ENCODE results near the gene SARNP. TPM values are rescaled to one million over a fixed set of nuclear protein-coding genes. Genes with fewer than 3 reads are reported as not detected.
A peak's percentile ranks its signal among the peaks of the same experiment; 100 is the strongest.

SARNP gene
- total and polyA plus RNA-seq, 10 of the 15 experiments (the other 5 are each of a cell fraction or from before 2014, with no cell fraction given), result 77.6 to 445 (median 188) TPM

GRCh38 chr12:55830601-55831446, 13.3 kb upstream of the SARNP start (continued):
- TF ChIP-seq NR2F1 (conservative IDR thresholded peaks at IDR 0.05) (no peak), POLR2AphosphoS2 (IDR thresholded peaks at IDR 0.05; ENCODE audit: low read depth, low read length) (no peak), HDAC2 (IDR thresholded peaks at IDR 0.05) (no peak), EED (IDR thresholded peaks at IDR 0.05; ENCODE audit: low read depth) (no peak), HCFC1 (IDR thresholded peaks at IDR 0.05; ENCODE audit: low read length) (no peak), RAD51 (IDR thresholded peaks at IDR 0.05) (no peak), KAT2A (conservative IDR thresholded peaks at IDR 0.05; ENCODE audit: control insufficient read depth, low read depth, low read length) (no peak), RCOR1 (conservative IDR thresholded peaks at IDR 0.05; ENCODE audit: low read depth, low read length) (no peak), CBX5 (IDR thresholded peaks at IDR 0.05; ENCODE audit: low read depth) (no peak), NR2C2 (IDR thresholded peaks at IDR 0.05; ENCODE audit: borderline replicate concordance, control insufficient read depth, insufficient read length, low read depth) (no peak), KDM1A (IDR thresholded peaks at IDR 0.05; ENCODE audit: borderline replicate concordance) (no peak), RFX5 (IDR thresholded peaks at IDR 0.05; ENCODE audit: low read depth, low read length) (no peak), NR2C1 (IDR thresholded peaks at IDR 0.05) (0 out of 2 replicates have a peak, but pooled peaks have one; percentile 17), EGR1 (IDR thresholded peaks at IDR 0.05; ENCODE audit: borderline replicate concordance in 1 of 2, low read depth in 2 of 2, low read length in 2 of 2) (peak in 1 of 2 experiments; percentile 43; a peak in 1 of 3 replicates), FOXK2 (IDR thresholded peaks at IDR 0.05) (peak; percentile 96), USF1 (IDR thresholded peaks at IDR 0.05; ENCODE audit: borderline replicate concordance, extremely low read length, insufficient read depth, low read depth, low read length) (no peak), SUPT20H (IDR thresholded peaks at IDR 0.05; ENCODE audit: borderline replicate concordance, control insufficient read depth, low read depth, low read length) (no peak), ZNF217 (IDR thresholded peaks at IDR 0.05) (no peak), RELA (IDR thresholded peaks at IDR 0.05; ENCODE audit: borderline replicate concordance, partially characterized antibody) (no peak), ZZZ3 (IDR thresholded peaks at IDR 0.05; ENCODE audit: control insufficient read depth, insufficient read length, low read depth) (no peak)
- TF ChIP-seq, protein P1, sequence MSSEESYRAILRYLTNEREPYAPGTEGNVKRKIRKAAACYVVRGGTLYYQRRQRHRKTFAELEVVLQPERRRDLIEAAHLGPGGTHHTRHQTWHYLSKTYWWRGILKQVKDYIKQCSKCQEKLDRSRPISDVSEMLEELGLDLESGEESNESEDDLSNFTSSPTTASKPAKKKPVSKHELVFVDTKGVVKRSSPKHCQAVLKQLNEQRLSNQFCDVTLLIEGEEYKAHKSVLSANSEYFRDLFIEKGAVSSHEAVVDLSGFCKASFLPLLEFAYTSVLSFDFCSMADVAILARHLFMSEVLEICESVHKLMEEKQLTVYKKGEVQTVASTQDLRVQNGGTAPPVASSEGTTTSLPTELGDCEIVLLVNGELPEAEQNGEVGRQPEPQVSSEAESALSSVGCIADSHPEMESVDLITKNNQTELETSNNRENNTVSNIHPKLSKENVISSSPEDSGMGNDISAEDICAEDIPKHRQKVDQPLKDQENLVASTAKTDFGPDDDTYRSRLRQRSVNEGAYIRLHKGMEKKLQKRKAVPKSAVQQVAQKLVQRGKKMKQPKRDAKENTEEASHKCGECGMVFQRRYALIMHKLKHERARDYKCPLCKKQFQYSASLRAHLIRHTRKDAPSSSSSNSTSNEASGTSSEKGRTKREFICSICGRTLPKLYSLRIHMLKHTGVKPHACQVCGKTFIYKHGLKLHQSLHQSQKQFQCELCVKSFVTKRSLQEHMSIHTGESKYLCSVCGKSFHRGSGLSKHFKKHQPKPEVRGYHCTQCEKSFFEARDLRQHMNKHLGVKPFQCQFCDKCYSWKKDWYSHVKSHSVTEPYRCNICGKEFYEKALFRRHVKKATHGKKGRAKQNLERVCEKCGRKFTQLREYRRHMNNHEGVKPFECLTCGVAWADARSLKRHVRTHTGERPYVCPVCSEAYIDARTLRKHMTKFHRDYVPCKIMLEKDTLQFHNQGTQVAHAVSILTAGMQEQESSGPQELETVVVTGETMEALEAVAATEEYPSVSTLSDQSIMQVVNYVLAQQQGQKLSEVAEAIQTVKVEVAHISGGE (CRISPR knock-in tag; IDR thresholded peaks at IDR 0.05), result no peak
- TF ChIP-seq, protein P2, sequence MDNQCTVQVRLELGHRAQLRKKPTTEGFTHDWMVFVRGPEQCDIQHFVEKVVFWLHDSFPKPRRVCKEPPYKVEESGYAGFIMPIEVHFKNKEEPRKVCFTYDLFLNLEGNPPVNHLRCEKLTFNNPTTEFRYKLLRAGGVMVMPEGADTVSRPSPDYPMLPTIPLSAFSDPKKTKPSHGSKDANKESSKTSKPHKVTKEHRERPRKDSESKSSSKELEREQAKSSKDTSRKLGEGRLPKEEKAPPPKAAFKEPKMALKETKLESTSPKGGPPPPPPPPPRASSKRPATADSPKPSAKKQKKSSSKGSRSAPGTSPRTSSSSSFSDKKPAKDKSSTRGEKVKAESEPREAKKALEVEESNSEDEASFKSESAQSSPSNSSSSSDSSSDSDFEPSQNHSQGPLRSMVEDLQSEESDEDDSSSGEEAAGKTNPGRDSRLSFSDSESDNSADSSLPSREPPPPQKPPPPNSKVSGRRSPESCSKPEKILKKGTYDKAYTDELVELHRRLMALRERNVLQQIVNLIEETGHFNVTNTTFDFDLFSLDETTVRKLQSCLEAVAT (IDR thresholded peaks at IDR 0.05), result no peak
- TF ChIP-seq, protein P3, sequence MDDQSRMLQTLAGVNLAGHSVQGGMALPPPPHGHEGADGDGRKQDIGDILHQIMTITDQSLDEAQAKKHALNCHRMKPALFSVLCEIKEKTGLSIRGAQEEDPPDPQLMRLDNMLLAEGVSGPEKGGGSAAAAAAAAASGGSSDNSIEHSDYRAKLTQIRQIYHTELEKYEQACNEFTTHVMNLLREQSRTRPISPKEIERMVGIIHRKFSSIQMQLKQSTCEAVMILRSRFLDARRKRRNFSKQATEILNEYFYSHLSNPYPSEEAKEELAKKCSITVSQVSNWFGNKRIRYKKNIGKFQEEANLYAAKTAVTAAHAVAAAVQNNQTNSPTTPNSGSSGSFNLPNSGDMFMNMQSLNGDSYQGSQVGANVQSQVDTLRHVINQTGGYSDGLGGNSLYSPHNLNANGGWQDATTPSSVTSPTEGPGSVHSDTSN (IDR thresholded peaks at IDR 0.05; ENCODE audit: insufficient replicate concordance, low read depth, low read length), result no peak

All from GM12878 (cell line).